ENCODE data around the gene B3GALNT2.
A peak's percentile ranks its signal among the peaks of the same experiment; 100 is the strongest.

DNA sequence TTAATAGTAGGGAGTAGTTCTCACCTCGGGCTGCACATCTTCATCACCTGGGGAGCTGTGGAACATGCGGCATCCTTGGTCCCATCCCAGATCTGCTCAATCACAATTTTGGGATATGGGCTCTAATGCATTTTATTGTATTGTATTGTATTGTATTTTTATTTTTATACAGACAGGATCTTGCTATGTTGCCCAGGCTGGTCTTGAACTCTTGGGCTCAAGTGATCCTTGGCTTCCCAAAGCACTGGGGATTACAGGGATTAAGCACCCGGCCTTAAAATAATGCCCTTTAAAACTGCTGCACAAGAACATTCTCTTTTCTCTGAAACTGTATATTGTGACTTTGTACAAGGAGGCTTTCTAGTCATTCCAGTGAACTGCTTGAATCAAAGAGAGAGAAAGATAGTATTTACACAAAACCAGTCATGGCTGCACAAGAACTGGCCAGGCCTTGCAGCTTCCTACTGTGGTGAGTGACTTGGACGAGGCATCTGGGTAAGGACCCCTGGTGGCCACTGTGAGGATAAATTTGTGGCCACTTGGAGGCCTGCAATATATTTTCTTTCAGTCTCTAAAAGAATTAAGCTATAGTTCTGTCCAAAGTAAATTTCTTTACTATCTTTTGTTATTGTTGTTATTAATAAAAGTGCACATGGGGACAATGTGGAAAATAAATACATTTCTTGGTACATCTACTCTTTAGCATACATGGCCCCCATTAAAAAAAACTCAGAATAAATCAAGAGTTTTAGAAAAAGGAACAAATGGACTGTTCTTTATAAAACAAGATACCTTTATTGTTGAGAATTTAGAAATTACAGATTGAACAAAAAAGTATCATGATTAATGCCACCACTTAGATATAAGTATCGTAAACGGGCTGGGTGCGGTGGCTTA is 89.0 kb downstream of the B3GALNT2 start:
- TF ChIP-seq FOXA1 (IDR thresholded peaks at IDR 0.05) (no peak), ARNT (IDR thresholded peaks at IDR 0.05) (no peak), BHLHE40 (IDR thresholded peaks at IDR 0.05; ENCODE audit: borderline replicate concordance) (no peak), ZNF384 (IDR thresholded peaks at IDR 0.05) (no peak), SUZ12 (IDR thresholded peaks at IDR 0.05) (no peak)
- TF ChIP-seq, protein P1, sequence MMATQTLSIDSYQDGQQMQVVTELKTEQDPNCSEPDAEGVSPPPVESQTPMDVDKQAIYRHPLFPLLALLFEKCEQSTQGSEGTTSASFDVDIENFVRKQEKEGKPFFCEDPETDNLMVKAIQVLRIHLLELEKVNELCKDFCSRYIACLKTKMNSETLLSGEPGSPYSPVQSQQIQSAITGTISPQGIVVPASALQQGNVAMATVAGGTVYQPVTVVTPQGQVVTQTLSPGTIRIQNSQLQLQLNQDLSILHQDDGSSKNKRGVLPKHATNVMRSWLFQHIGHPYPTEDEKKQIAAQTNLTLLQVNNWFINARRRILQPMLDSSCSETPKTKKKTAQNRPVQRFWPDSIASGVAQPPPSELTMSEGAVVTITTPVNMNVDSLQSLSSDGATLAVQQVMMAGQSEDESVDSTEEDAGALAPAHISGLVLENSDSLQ (IDR thresholded peaks at IDR 0.05), result peak; percentile 63

All from HEK293T (cell line).